Mucosa of descending colon (tissue), 3 donors: ENCODE results near the gene MRPL19. TPM values are rescaled to one million over a fixed set of nuclear protein-coding genes. Genes with fewer than 3 reads are reported as not detected.

Experiments used
- ATAC-seq: fragments of 200-7000 bp; cut with Tn5 transposase; one replicate; pipeline ENCODE4 v1.9.1; 2020; ENCODE audit warnings: mild to moderate bottlenecking, moderate library complexity
- DNase-seq, 3 donors: peaks; one replicate each; pipeline ENCODE4 v3.0.0-alpha.2; 2020
- H3K36me3 ChIP-seq: fragments of 200-600 bp; one replicate; pipeline ENCODE4 v1.8.0; 2021; ENCODE audit warnings: low read depth, mild to moderate bottlenecking
- H3K4me1 ChIP-seq: fragments of 200-600 bp; one replicate; pipeline ENCODE4 v1.8.0; 2021; ENCODE audit warnings: low read depth, mild to moderate bottlenecking
- H3K4me3 ChIP-seq: fragments of 200-600 bp; one replicate; pipeline ENCODE4 v1.8.0; 2021; ENCODE audit warnings: mild to moderate bottlenecking
- H3K9me3 ChIP-seq: fragments of 200-600 bp; one replicate; pipeline ENCODE4 v1.8.0; 2021; ENCODE audit warnings: mild to moderate bottlenecking
- CTCF ChIP-seq: fragments of 200-600 bp; IDR thresholded peaks from one replicate; pipeline ENCODE4 v1.8.0; 2022; ENCODE audit warnings: antibody characterized with exemption, mild to moderate bottlenecking
- intact Hi-C, 2 donors: fragments of 100-400 bp; cut with DNase I in 1 of 2; cut with micrococcal nuclease in 1 of 2; formaldehyde crosslinking; loops; one replicate each; pipeline versions ENCODE4 v1.11.0 to v1.11.1; 2022; cut with DNase I, micrococcal nuclease
- total RNA-seq, 3 donors: library from RNA; stranded (reverse); fragmentation: NEBNext Ultra II Directional in 2 of 3; extraction: Animal tissue kit (Norgen Biotek cat#: 25700) in 2 of 3; gene quantifications; one replicate each; pipeline versions ENCODE4 v1.2.1 to v1.2.4, GENCODE V29; 2021 to 2023
- donor health status: DM: no; HTN: no; CAD: no; lungs with moderate emphysema.
- donor health status: DM: no; HTN: no; CAD: no.
- donor health status: DM: no; HTN: yes; CAD: no.

MRPL19 gene
- total RNA-seq, 3 donors from 2014 or later, result 34.6 to 53.3 (median 45.1) TPM

DNA sequence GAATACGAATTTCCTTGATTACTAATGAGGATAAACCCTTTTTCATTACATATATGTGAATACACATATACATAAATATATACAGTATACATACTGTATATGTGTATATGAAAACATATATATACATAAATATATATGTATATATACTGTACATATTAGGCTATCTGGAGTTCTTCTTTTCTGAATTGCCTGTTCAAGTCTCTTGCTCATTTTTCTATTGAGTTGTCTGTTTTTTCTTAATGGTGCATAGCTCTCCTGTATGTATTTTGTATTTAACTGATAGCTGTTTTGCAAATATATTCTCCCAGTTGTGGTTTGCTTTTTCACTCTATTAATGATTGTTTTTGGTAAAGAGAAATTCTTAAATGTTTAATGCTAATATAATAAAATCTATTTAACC, 73.0 kb downstream of the MRPL19 start:
- Histone ChIP-seq H3K9me3 (no peaks in the 10 kb centered on the region), H3K36me3 (no peaks in the 10 kb centered on the region), H3K4me3 (no peak overlapping the region), H3K4me1 (no peaks in the 10 kb centered on the region)
- no peak for TF ChIP-seq CTCF
- intact Hi-C loops, result no loop called here
- ATAC-seq, result no peak
- DNase-seq, result no peak

DNA sequence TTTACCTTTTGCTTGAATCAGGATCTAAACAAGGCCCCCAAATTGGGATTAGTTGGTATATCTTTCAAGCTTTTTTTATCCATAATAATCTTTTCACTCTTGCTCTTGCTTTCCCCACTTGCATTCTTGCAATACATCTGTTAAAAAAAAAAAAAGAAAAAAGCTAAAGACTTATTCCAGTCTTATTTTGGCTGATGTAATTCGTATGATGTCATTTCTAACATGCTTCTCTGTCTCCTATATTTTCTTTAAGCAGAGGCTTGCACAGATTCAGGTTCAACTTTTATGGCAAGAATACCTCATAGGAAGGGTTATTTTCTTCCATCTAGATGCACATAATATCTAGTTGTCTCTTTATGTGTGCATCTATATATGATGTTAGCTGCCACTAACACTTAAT, 73.9 kb downstream of the MRPL19 start:
- DNase-seq, result no peak
- Histone ChIP-seq H3K4me3 (no peak overlapping the region), H3K36me3 (no peaks in the 10 kb centered on the region), H3K4me1 (no peaks in the 10 kb centered on the region), H3K9me3 (no peaks in the 10 kb centered on the region)
- no peak for TF ChIP-seq CTCF
- ATAC-seq, result no peak
- intact Hi-C loops, result no loop called here

GRCh38 chr2:75722687-75723086, 76.1 kb downstream of the MRPL19 start:
- TF ChIP-seq CTCF, result no peak
- intact Hi-C loops, result no loop called here

DNA sequence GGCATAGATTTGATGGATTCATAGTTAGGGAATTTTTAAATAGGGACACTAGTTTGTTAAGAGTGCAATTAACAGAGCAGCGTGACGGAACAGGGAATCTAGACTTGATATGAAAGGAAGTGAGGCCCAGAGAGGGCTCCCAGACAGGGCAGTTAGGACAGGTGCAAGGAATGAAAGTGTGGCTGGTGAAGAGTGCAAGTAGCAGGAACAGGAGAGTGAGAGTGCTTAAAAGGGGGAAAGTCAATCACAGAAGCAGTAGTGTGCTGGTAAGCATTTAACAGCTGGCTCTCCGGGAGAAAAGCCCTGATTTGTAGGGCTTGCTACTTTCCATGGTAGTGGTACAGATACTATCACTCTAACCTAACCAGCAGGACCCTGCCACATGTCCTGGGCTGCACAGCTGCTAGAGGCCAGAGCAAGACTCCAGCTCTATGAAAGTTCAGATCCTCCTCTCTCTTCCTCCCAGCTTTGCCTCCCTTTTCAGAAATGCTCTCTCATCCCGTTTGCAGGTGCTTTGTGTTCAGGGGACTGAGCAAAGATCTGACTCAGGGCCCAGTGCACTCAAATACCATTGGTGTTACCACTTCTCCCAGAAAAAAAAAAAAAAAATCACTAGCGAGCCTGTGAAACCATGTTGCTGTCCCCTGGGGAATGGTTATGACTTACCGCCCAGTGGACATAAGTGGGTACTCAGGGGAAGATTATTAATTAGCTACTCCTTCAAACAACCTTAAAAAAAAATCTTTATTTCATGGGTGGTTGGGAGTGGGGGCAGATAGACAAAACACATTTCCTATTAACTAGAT, 82.2 kb downstream of the MRPL19 start:
- Histone ChIP-seq H3K4me3 (no peak overlapping the region), H3K4me1 (no peaks in the 10 kb centered on the region), H3K9me3 (no peaks in the 10 kb centered on the region), H3K36me3 (no peaks in the 10 kb centered on the region)
- DNase-seq, result no peak
- intact Hi-C loops, result no loop called here
- no peak for TF ChIP-seq CTCF
- ATAC-seq, result no peak

More at GRCh38 chr2:75722687-75723086, 76.1 kb downstream of the MRPL19 start:
- ATAC-seq (no peak), DNase-seq (no peak)
- H3K4me3 ChIP-seq, result no peak overlapping the region
- no peaks in the 10 kb centered on the region for H3K4me1 ChIP-seq
- H3K36me3 ChIP-seq, result no peaks in the 10 kb centered on the region
- no peaks in the 10 kb centered on the region for H3K9me3 ChIP-seq

- DNase-seq, result peak in 1 of 3 donors; percentile 16
- Histone ChIP-seq H3K36me3 (no peaks in the 10 kb centered on the region), H3K4me1 (no peaks in the 10 kb centered on the region), H3K4me3 (no peak overlapping the region), H3K9me3 (no peaks in the 10 kb centered on the region)
- no peak for TF ChIP-seq CTCF
- intact Hi-C loops, result no loop called here
- ATAC-seq, result no peak
These were observed 83.3 kb downstream of the MRPL19 start for GRCh38 chr2:75729861-75730260.
